Activated CD4-positive, CD25-positive, alpha-beta regulatory T cell treated with anti-CD3 and anti-CD28 coated beads, Interleukin-2, amount 50 U/mL, for 72 hours (primary cell): ENCODE results near the gene GNAQ.

Experiments used
- DNase-seq: peaks from one replicate; pipeline ENCODE4 v3.0.0; 2021

GNAQ gene

GRCh38 chr9:77834898-77835488, 196.6 kb downstream of the GNAQ start:
- DNase-seq, result no peak

GRCh38 chr9:77833561-77834429, 197.8 kb downstream of the GNAQ start:
- no peak for DNase-seq

DNA sequence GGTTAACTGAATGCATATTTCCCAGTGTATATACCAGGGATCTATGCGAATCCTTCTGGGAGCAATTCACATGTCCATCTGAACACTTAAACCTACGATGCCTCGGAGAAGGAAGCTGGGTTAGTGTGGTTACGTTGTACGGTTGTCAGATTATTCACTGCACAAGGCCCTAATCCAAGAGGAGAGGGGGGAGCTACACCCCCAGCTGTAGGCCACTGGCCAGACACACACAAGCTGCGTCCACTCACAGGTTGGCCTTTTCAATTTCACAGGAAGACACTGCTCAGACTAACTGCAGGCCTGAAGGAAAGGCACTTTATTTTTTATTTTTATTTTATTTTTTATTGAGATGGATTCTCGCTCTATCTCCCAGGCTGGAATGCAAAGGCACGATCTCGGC, 199.0 kb downstream of the GNAQ start:
- DNase-seq, result no peak

- DNase-seq, result no peak
Observed at GRCh38 chr9:77831781-77832180, 199.8 kb downstream of the GNAQ start.

- no peak for DNase-seq
Observed at GRCh38 chr9:77830618-77831285, 200.9 kb downstream of the GNAQ start.

GRCh38 chr9:77829420-77829819, 202.2 kb downstream of the GNAQ start:
- DNase-seq, result no peak

- DNase-seq, result no peak
Observed at GRCh38 chr9:77827104-77827784, 204.4 kb downstream of the GNAQ start.

DNA sequence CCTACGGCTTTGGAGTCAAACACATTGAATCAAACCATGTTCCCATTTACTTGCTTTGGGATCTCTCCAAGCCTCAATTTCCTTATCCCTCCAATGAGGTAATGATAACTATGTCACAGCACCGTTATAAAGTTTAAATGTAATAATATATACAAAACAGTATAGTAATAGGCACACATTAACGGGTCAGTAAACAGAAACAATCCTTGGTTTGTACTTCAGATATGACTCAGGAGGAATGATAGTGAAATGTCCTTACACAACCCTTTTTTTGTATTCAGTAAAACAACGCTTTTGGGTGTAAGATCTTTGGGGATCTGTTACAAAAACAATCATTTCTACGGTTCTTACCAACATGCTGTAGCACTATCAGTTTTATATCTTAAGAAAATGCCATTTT, 205.0 kb downstream of the GNAQ start:
- no peak for DNase-seq

DNA sequence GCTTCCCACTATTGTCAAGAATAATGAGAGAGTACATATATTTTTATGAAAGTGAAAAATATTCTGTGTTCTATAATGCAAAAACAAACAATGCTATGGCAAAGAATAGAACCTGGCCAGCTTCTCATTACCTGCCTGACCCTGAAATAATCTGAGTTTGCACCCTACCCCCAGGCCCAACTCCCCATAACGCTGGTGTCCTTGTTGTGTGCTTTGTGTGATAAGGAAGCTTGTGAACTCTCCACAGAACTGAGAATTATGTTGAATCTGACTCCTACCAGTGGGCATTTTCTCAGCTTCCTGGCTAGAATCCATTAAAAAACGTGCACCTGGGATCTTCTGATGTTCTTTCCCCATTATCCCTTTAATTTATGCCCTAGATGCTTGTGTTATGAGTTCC, 205.5 kb downstream of the GNAQ start:
- no peak for DNase-seq

DNA sequence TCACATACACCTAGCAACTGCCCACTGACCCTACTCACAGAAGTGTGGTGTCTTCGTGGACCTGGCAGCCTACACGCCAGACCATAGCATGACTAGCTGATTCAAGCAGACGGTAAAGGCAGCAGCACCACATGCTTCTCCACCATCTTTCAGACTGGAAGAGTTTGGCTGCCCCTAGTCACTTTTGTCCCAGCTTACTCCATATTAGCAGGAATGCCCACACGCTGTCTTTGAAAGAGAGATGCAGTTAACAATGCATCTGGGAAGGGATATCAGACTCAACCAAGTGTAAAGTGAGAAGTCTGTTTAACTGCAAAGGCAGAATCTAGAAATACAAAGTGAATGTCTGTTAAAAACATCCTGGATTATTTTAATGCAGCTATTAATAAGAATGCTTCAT, 206.2 kb downstream of the GNAQ start:
- no peak for DNase-seq

DNA sequence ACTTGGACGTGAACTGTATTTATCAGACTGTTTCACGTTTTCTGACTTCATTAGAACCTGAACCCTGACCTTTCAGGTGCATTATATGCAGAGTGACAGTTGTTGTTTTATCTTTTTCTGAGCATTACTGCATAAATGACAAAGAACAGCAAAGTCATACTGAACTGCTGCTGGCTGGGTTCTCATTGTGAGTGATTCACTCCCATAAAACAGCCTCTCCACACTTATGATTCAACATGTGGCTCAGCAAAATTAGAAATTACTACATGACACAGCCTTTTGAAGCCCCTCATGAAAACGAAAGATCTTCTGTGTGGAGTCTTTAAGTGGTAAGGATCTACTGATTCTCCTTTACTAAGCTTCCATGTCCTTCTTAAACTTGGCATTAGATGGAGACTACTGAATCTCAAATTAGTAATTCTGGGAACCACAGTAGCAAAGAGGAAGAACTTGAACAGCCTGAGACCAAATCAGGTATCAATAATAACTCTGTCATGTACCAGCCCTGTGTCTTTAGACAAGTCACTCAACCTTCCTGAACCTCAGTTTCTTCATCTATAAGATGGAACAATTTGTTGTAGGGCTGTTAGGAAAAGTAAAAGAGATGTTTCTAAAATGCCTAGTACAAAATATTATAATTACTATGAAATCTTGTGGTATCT, 211.2 kb downstream of the GNAQ start:
- DNase-seq, result no peak

GRCh38 chr9:77819657-77820056, 212.0 kb downstream of the GNAQ start:
- DNase-seq, result no peak

GRCh38 chr9:77817590-77818311, 213.9 kb downstream of the GNAQ start:
- no peak for DNase-seq

GRCh38 chr9:77816641-77817341, 214.8 kb downstream of the GNAQ start:
- DNase-seq, result no peak

DNA sequence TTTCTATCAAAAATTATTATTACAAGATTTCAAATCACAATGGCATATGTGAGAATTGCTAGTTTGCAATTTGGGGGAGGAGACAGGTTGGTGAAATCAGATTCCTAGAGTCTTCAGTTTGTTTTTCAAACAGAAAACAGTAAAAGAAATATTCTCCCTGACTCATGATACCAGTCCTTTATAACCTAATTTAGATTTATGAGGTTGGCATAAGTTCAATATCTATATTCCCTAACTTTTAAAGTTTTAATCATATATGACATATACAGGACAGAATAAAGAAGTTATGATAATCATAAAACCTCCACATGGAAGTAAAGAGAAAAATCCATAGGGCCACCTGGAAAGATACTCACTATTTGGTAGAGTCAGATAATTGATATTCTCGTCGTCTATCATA, 216.4 kb downstream of the GNAQ start:
- DNase-seq, result no peak

- DNase-seq, result no peak
Observed at GRCh38 chr9:77811832-77812231, 219.8 kb downstream of the GNAQ start.

- no peak for DNase-seq
Observed at GRCh38 chr9:77810637-77811119, 220.9 kb downstream of the GNAQ start.

- no peak for DNase-seq
Observed at GRCh38 chr9:77810047-77810446, 221.6 kb downstream of the GNAQ start.

- no peak for DNase-seq
Observed at GRCh38 chr9:77809552-77809951, 222.1 kb downstream of the GNAQ start.

DNA sequence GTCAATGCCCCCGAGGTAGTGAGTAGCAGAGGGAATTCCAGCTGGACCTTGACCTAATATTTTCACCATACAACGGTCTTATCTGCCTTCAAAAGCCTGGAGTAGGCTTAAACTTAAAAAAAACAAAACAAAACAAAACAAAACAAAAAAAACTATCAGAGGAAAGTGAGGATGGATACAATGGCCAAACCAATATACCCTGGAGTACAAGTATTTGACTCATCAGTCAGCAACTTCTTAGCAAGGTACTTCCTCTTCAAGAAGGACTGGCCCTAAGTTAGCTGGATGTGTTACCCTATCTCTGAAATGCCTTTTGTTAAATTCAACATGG, 222.9 kb downstream of the GNAQ start:
- DNase-seq, result no peak
